Right cardiac atrium (tissue), 5 donors: ENCODE data around the gene HOXD3. TPM values are rescaled to one million over a fixed set of nuclear protein-coding genes. Genes with fewer than 3 reads are reported as not detected.
A peak's percentile ranks its signal among the peaks of the same experiment; 100 is the strongest.

ENCODE experiments used
- ATAC-seq, 2 donors: fragments of 200-7000 bp; cut with Tn5 transposase; one replicate each; pipeline versions ENCODE4 v1.8.0 to v1.9.1; 2020; ENCODE audit warnings: moderate library complexity in 2 of 2, mild to moderate bottlenecking in 1 of 2
- DNase-seq, 3 donors: peaks; one replicate each; pipeline ENCODE4 v3.0.0-alpha.2; 2020
- H3K27ac ChIP-seq: one replicate; pipeline ENCODE4 v1.5.1; 2013; ENCODE audit warnings: mild to moderate bottlenecking, low read length, control low read depth, moderate library complexity
- H3K27me3 ChIP-seq: one replicate; pipeline ENCODE4 v1.6.1; 2013; ENCODE audit not compliant: control insufficient read depth, insufficient read depth
- H3K4me1 ChIP-seq: one replicate; pipeline ENCODE4 v1.6.1; 2013; ENCODE audit warnings: low read length; ENCODE audit not compliant: control insufficient read depth, insufficient read depth
- H3K4me3 ChIP-seq: one replicate; pipeline ENCODE4 v1.5.1; 2013; ENCODE audit warnings: low read length, control low read depth
- H3K9me3 ChIP-seq: one replicate; pipeline ENCODE4 v1.6.1; 2013; ENCODE audit warnings: low read length; ENCODE audit not compliant: control insufficient read depth
- WGBS: extraction: QIAGEN DNeasy Blood & Tissue Kit; methylation state at CpG from one replicate; pipeline ENCODE4 v1.1.7; 2013; 5-methylcytosine and 5-hydroxymethylcytosine counted together
- intact Hi-C, 4 donors: fragments of 100-400 bp; cut with DNase I; formaldehyde crosslinking; loops; one replicate each; pipeline versions ENCODE4 v1.11.0 to v1.14.0; 2022 to 2023
- polyA plus RNA-seq: library from polyadenylated mRNA; stranded (reverse); fragments of 200-250 nt; gene quantifications from one replicate; pipeline ENCODE4 v1.2.3, GENCODE V29; 2013
- total RNA-seq, 4 donors: library from RNA; stranded (reverse); fragmentation: NEBNext Ultra II Directional; extraction: Animal tissue kit (Norgen Biotek cat#: 25700); gene quantifications; one replicate each; pipeline ENCODE4 v1.2.1, GENCODE V29; 2021
- donor health status: healthy with polysubstance abuse.
- donor health status: DM: no; HTN: yes; CAD: no.
- donor health status: DM: no; HTN: no; CAD: no.
- donor health status: DM: no; HTN: yes; CAD: no; lungs with severe emphysema.
- donor health status: DM: yes; HTN: yes; CAD: no.

The HOXD3 gene
- total and polyA plus RNA-seq, 5 donors, result 0.16 TPM; not detected in 4

DNA sequence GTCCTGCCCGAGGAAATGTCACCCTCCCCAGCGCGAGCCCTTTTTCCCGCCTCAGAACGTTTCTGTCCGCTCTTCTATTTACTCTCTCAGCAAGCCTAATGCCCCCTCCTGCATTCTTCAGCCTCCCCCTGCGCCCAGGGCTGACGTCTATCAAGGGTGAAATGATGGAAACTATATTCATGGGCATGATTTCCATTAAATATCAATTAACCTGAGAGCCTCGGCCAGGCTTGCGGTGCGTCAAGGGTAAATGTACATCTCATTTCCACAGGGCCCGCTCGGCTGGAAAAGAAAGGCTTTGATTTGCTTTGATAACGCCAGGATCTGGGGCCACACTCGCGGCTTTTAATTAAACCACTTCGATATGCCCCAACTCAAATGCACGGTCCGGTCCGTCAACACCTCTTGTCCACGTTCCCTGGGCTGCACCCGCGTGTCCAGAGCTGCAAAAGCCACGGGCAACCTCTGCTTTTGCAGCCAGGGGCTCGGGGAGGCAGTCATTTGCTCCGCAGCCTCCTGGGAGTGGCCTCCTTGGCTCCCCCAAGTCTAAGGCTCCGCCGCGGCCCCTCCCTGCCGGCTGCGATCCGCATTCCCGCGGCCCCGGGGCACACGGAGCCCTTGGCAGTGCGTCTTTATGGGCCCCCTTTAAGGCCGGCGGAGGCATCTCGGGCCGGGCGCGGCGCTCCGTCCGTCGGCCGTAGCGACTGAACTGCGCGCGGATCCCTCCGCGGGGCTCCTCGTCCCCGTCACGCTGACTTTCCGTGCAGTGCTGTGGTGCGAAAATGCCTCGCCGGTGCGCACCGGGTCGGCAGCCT, 27.9 kb upstream of the HOXD3 start, which contains the start of gene HOXD8:
TSS of gene HOXD8 (plus strand) at position 724 of the 815 bp plus-strand sequence. CDS start 662 bp downstream, outside the sequence.
- DNase-seq (peak in 2 of 3 donors; percentile 62 to 75), ATAC-seq (peak; percentile 34 to 43)
- H3K27ac ChIP-seq, result no peak within 1 kb of the TSS
- no peaks in the 10 kb centered on the region for H3K9me3 ChIP-seq
- peaks cover 3% of the 10 kb centered on the region for H3K4me1 ChIP-seq
- WGBS, result 2% methylated on average over 64 of the region's 64 CpGs
- peak within 1 kb of the TSS; percentile 55 for H3K4me3 ChIP-seq
- intact Hi-C loops, result loop anchor here in 3 of 4 donors (5.0 to 10.0 kb wide), 4 partner anchors 328 to 1018 kb away; no protein-coding TSS in a partner anchor
- H3K27me3 ChIP-seq, result peaks cover 14% of the 10 kb centered on the region

DNA sequence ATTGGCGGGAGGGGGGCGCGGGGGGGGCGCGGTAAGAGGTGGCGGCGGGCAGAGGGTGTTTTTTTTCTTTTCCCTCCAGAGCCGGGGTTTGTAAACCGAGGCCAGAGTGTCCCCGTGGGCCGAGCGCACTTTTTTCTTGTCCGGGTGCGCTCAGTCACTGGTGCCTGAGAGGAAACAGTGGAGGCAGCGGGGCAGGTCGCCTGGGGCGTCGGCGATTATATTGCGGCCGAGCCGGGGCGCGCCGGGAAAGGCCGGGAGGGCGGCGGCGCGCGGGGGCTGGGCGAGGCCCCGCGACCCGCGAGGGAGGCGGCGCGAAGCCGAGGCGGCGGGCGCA, 27.3 kb upstream of the HOXD3 start:
- peaks cover 14% of the 10 kb centered on the region for H3K27me3 ChIP-seq
- 2% methylated on average over 43 of the region's 43 CpGs for WGBS
- intact Hi-C loops, result loop anchor here (5.0 to 10.0 kb wide), 6 partner anchors 328 to 1018 kb away; no protein-coding TSS in a partner anchor
- ATAC-seq (no peak), DNase-seq (no peak)
- no peaks in the 10 kb centered on the region for H3K9me3 ChIP-seq
- H3K27ac ChIP-seq, result no peak overlapping the region
- H3K4me3 ChIP-seq, result peak overlapping the region; percentile 55
- peaks cover 3% of the 10 kb centered on the region for H3K4me1 ChIP-seq

DNA sequence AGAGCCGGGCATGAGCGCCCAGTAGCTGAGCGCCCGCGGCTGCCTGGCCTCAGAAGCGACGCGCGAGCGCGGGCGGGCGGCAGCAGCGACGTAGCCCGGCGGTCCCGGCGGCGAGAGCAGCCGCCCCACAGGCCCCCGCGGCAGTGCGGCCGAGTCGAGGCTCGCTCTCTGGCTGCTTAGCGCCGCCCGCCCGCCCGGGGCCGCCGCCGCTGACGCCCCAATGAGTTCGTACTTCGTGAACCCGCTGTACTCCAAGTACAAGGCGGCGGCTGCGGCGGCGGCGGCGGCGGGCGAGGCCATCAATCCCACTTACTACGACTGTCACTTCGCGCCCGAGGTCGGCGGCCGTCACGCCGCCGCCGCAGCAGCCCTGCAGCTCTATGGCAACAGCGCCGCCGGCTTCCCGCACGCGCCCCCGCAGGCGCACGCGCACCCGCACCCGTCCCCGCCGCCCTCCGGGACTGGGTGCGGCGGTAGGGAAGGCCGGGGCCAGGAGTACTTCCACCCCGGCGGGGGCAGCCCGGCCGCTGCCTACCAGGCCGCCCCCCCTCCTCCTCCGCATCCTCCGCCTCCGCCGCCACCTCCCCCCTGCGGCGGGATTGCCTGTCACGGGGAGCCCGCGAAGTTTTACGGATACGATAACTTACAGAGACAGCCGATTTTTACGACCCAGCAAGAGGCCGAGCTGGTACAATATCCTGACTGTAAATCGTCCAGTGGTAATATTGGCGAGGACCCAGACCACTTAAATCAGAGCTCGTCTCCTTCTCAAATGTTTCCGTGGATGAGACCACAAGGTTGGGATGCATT, 26.8 kb upstream of the HOXD3 start:
- H3K9me3 ChIP-seq, result no peaks in the 10 kb centered on the region
- intact Hi-C loops, result loop anchor here in 2 of 4 donors (10.0 kb wide), 2 partner anchors 1004 to 1014 kb away; no protein-coding TSS in a partner anchor
- DNase-seq (peak in 1 of 3 donors; percentile 67), ATAC-seq (peak in 1 of 2 donors; percentile 37)
- WGBS, result under 1% methylated on average over 100 of the region's 100 CpGs
- H3K27me3 ChIP-seq, result peaks cover 16% of the 10 kb centered on the region
- H3K27ac ChIP-seq, result no peak overlapping the region
- H3K4me3 ChIP-seq, result peak overlapping the region; percentile 55
- H3K4me1 ChIP-seq, result peaks cover 3% of the 10 kb centered on the region

DNA sequence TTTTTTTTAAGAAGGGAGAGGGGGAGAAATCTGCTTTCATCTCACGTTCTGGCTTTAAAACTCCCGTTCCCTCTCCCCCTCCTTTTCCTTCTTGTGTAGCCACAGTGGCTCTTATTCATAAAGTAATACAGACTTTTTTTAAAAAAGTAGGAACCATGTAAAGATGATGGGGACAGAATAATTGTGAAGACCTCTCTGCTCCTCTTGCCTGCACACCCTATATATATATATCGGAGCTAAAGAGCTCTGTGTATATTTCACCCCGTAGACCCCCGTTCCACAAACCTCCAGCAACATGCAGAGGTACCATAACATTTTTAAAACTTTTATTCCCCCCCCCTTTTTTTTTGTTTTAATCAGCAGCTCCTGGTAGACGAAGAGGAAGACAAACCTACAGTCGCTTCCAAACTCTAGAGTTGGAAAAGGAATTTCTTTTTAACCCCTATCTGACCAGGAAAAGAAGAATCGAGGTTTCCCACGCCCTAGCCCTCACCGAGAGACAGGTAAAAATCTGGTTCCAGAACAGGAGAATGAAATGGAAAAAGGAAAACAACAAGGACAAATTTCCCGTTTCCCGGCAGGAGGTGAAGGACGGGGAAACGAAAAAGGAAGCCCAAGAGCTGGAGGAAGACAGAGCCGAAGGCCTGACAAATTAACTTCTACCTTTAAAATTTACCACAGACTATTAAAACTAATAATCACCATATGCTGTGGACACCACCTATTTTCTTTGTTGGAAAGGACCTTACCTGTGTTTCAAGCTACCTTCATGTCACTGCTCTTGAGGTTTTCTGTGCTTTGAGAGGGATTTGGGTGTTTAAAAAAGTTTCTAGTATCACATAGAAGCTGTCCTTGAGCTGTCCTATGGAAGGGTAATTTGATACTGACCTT, 25.9 kb upstream of the HOXD3 start:
- H3K27me3 ChIP-seq, result peaks cover 14% of the 10 kb centered on the region
- peak overlapping the region; percentile 21 for H3K4me3 ChIP-seq
- WGBS, result 11% methylated on average over 15 of the region's 15 CpGs
- H3K4me1 ChIP-seq, result peaks cover 3% of the 10 kb centered on the region
- ATAC-seq, result no peak
- no peak for DNase-seq
- intact Hi-C loops, result loop anchor here in 2 of 4 donors (10.0 kb wide), 2 partner anchors 1004 to 1014 kb away; no protein-coding TSS in a partner anchor
- H3K9me3 ChIP-seq, result no peaks in the 10 kb centered on the region
- no peak overlapping the region for H3K27ac ChIP-seq

DNA sequence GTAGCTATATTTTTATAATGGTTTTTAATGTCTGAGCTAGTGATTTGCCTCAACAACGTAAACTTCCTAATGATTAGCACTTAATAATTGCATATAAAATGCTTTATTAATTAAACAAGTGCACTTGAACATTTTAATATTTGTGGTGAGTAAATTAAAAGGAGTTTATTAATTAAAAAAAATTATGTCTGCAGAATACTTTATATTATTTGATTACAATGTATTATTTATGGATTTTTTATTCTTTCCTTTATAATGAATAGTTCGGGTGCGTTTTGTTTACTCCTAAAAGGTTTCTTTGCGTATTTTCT, 25.3 kb upstream of the HOXD3 start:
- WGBS, result 24% methylated on average over 4 of the region's 4 CpGs
- H3K4me3 ChIP-seq, result peak overlapping the region; percentile 43
- intact Hi-C loops, result loop anchor here in 2 of 4 donors (10.0 kb wide), 2 partner anchors 1003 to 1013 kb away; no protein-coding TSS in a partner anchor
- no peak overlapping the region for H3K27ac ChIP-seq
- ATAC-seq, result no peak
- no peak for DNase-seq
- peaks cover 3% of the 10 kb centered on the region for H3K4me1 ChIP-seq
- no peaks in the 10 kb centered on the region for H3K9me3 ChIP-seq
- peaks cover 14% of the 10 kb centered on the region for H3K27me3 ChIP-seq

DNA sequence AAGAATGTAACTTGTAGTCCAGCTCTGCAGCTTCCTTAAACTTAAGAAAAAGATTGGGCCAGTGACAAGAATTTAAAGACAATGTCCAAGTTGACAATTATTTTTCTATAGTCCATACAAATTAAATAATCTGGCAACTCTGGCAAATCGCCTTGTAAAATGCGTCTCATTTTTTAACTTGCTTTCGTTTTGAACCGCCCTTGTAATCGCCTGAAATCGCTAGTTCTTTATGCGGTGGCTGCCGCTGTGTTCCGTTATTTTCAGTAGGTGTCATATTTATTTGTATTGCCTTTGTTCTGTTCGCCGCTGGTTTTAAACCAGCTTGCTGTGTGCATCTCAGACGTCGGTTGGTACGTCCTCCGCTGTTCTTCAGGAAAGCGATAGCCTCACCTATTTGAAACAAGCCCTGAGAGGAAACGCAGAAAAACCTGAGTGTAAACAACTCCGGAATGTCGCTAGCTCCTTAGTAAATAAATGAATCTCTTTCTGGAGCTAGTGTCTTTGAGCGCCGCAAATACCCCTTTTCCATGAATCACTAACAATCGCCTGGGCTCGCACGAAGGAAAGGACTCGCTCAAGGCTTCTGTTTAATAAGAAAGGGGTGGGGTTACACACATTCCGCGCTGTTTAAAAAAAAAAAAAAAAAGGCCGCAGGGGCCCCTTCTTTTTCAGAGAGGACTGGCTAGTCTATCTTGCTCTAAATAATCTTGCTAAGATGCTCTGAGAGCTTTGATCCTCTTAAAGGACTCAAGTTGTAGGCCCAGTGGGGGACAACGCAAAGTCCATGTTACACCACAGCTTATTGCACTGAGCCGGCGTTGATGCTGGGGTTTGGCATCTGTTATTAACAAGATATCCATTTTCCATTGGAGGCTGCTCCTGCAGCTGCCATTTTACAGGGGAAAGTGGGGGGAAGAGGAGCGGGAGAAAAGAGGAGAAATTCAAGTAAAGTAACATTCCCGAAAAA, 24.6 kb upstream of the HOXD3 start:
- intact Hi-C loops, result loop anchor here in 2 of 4 donors (10.0 kb wide), 2 partner anchors 1002 to 1012 kb away; no protein-coding TSS in a partner anchor
- no peak overlapping the region for H3K27ac ChIP-seq
- peak overlapping the region; percentile 43 for H3K4me3 ChIP-seq
- WGBS, result 14% methylated on average over 33 of the region's 33 CpGs
- H3K27me3 ChIP-seq, result peaks cover 14% of the 10 kb centered on the region
- DNase-seq, result no peak
- peaks cover 3% of the 10 kb centered on the region for H3K4me1 ChIP-seq
- no peaks in the 10 kb centered on the region for H3K9me3 ChIP-seq
- ATAC-seq, result no peak

DNA sequence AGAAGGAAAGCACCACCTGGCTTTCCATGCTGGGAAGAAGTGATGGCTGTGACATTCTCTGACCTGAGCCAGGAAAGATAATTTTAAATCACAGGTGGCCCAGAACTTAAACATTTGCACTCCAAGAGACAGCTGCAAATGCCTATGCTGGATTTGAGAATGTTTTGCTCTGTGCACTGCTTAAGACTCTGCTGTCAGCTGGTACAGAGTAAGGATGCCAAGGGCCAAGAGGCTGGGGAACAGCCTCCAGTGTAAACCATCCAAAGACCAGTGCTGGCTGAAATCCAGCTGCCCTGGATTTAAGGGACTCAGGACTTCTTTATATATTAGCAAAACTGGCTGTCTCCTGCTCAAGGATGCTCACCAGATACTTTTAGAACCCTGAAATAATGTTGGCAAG, 23.7 kb upstream of the HOXD3 start:
- H3K4me1 ChIP-seq, result peaks cover 3% of the 10 kb centered on the region
- no peak for DNase-seq
- no peak overlapping the region for H3K27ac ChIP-seq
- no peaks in the 10 kb centered on the region for H3K9me3 ChIP-seq
- intact Hi-C loops, result loop anchor here in 2 of 4 donors (10.0 kb wide), 2 partner anchors 1001 to 1011 kb away; no protein-coding TSS in a partner anchor
- H3K4me3 ChIP-seq, result no peak overlapping the region
- no peak for ATAC-seq
- H3K27me3 ChIP-seq, result peaks cover 12% of the 10 kb centered on the region

- Histone ChIP-seq H3K27ac (no peak overlapping the region), H3K27me3 (peaks cover 12% of the 10 kb centered on the region), H3K4me1 (peaks cover 3% of the 10 kb centered on the region), H3K9me3 (no peaks in the 10 kb centered on the region), H3K4me3 (no peak overlapping the region)
- intact Hi-C loops, result loop anchor here in 2 of 4 donors (10.0 kb wide), 2 partner anchors 1001 to 1011 kb away; no protein-coding TSS in a partner anchor
- WGBS, result 38% methylated on average over 4 of the region's 4 CpGs
- no peak for DNase-seq
- no peak for ATAC-seq
Measured at GRCh38 chr2:176134035-176134434, 23.1 kb upstream of the HOXD3 start.

DNA sequence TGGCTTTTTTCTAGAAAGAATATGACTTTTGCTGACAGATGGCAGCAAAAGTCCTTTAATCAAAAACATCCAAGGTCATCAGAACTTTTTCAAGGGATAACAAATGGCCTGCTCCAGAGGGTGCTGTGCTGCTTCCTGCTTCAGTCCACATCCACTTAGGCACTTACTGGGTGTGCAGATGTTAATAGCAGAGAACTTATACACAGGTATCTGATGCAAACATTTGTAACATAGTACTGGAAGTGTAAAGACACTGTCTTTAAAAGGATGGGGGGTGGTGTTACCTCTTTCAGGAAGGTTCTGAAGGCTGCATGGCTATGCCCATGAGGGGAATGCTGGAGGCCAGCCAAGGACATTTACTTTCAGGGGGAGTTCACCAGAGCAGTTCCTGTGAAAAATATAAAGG, 22.1 kb upstream of the HOXD3 start:
- Histone ChIP-seq H3K9me3 (no peaks in the 10 kb centered on the region), H3K27ac (no peak overlapping the region), H3K4me3 (no peak overlapping the region), H3K27me3 (peaks cover 12% of the 10 kb centered on the region), H3K4me1 (no peaks in the 10 kb centered on the region)
- intact Hi-C loops, result loop anchor here in 2 of 4 donors (5.0 to 10.0 kb wide), 3 partner anchors 507 to 1010 kb away; no protein-coding TSS in a partner anchor
- no peak for DNase-seq
- no peak for ATAC-seq
